Neural cell (in vitro differentiated cells): ENCODE measurements around the gene DBF4B.

Experiments
- CTCF ChIP-seq: fragments of 450-650 bp; IDR thresholded peaks from 2 replicates; pipeline ENCODE4 v1.5.1; 2014; ENCODE audit warnings: antibody characterized with exemption, mild to moderate bottlenecking, moderate library complexity; ENCODE audit not compliant: poor library complexity, severe bottlenecking
- EP300 ChIP-seq: fragments of 450-650 bp; conservative IDR thresholded peaks from 2 replicates; pipeline ENCODE4 v1.6.1; 2014; ENCODE audit warnings: antibody characterized with exemption, mild to moderate bottlenecking, moderate library complexity; ENCODE audit not compliant: poor library complexity, severe bottlenecking
- EZH2 ChIP-seq: fragments of 200-600, 300-800 bp; shearing (Covaris generic), sonication (generic); IDR thresholded peaks from 2 replicates; pipeline ENCODE4 v1.6.1; 2014; ENCODE audit warnings: antibody characterized with exemption, low read length, borderline replicate concordance, mild to moderate bottlenecking; ENCODE audit not compliant: insufficient read depth, poor library complexity, severe bottlenecking
- POLR2AphosphoS5 ChIP-seq: IDR thresholded peaks from 2 replicates; pipeline ENCODE4 v1.6.1; 2012
- REST ChIP-seq: IDR thresholded peaks from 2 replicates; pipeline ENCODE4 v1.6.1; 2012; ENCODE audit warnings: borderline replicate concordance

- no peak for TF ChIP-seq CTCF
- TF ChIP-seq REST: no peak
- TF ChIP-seq EP300: no peak
- TF ChIP-seq POLR2AphosphoS5: no peak
- no peak for TF ChIP-seq EZH2
These were observed 43.6 kb upstream of the DBF4B start for GRCh38 chr17:44664867-44665266.
